HCT116 (cell line): ENCODE data around the gene GIPC3.

ENCODE experiments used
- POLR2A ChIP-seq: IDR thresholded peaks from 2 replicates; pipeline ENCODE4 v1.7.0; 2011; ENCODE audit warnings: borderline replicate concordance; ENCODE audit not compliant: insufficient read depth, insufficient read length; ENCODE audit errors: extremely low read depth
- RAD21 ChIP-seq: IDR thresholded peaks from 2 replicates; pipeline ENCODE4 v1.6.1; 2012; ENCODE audit warnings: low read depth, mild to moderate bottlenecking
- SIN3A ChIP-seq: IDR thresholded peaks from 2 replicates; pipeline ENCODE4 v1.6.1; 2012; ENCODE audit warnings: low read depth
- ZNF274 ChIP-seq: fragments of 200-500 bp; sonication (Bioruptor generic); IDR thresholded peaks from 2 replicates; pipeline ENCODE4 v1.6.1; 2014; ENCODE audit warnings: mild to moderate bottlenecking, low read depth, low read length, inconsistent platforms
- TF ChIP-seq, protein P1 (sequence below), 3 experiments: fragments of 200-600 bp in 1 of 3; sonication (generic) in 1 of 3; IDR thresholded peaks in 2 of 3; conservative IDR thresholded peaks in 1 of 3; 2 replicates each; pipeline ENCODE4 v1.5.1; 2012 to 2017; ENCODE audit warnings: low read depth in 2 of 3, low read length in 2 of 3, antibody characterized with exemption in 1 of 3, borderline replicate concordance in 1 of 3, control low read depth in 1 of 3, mild to moderate bottlenecking in 1 of 3, mixed read lengths in 1 of 3, mixed run types in 1 of 3, moderate library complexity in 1 of 3; ENCODE audit not compliant: insufficient read depth in 1 of 3

DNA sequence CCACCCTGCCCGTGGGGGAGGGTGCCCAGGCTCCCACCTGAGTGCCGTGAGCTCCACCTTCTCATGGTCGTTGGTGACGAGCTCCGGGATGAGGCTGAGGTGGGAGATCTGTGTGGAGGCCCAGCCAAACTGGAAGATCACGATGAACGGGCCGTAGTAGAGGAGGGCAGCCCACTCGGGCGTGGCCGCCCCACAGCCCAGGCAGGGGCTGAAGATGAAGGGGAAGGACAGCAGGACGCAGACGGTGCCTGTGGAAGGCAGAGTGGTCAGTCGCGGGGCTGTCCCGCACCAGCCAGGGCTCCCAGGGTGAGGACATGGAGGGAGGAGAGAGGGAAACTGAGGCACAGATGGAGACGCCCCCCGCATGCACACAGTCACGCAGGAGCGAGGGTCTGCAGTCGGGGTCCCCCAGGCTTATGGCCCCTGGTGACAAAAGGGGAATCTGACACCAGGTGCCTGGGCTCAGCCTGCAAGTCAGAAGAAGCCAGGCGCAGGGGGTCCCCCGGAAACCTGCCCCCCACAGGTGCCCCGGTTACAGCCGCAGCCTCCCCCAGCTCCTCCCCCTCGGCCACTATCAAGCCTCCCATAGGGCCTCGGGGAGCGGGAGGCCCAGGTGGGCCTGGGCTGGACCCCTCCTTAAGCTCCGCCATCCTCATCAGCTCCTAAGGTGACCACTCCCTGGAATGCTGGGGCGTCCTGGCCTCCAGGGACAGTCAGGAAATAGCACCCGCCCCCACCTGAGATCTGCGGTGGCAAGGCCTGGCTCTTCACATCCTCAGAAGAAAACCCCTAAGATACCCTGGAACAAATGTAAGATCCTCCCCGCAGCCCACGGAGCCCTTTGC lies 34.1 kb upstream of the GIPC3 start:
- no peak for TF ChIP-seq SIN3A
- TF ChIP-seq ZNF274, result no peak
- TF ChIP-seq, protein P1, sequence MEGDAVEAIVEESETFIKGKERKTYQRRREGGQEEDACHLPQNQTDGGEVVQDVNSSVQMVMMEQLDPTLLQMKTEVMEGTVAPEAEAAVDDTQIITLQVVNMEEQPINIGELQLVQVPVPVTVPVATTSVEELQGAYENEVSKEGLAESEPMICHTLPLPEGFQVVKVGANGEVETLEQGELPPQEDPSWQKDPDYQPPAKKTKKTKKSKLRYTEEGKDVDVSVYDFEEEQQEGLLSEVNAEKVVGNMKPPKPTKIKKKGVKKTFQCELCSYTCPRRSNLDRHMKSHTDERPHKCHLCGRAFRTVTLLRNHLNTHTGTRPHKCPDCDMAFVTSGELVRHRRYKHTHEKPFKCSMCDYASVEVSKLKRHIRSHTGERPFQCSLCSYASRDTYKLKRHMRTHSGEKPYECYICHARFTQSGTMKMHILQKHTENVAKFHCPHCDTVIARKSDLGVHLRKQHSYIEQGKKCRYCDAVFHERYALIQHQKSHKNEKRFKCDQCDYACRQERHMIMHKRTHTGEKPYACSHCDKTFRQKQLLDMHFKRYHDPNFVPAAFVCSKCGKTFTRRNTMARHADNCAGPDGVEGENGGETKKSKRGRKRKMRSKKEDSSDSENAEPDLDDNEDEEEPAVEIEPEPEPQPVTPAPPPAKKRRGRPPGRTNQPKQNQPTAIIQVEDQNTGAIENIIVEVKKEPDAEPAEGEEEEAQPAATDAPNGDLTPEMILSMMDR (IDR thresholded peaks at IDR 0.05 in 2 of 3, conservative IDR thresholded peaks at IDR 0.05 in 1 of 3; ENCODE audit: borderline replicate concordance in 1 of 3, insufficient read depth in 1 of 3, low read depth in 2 of 3, low read length in 2 of 3), result no peak
- no peak for TF ChIP-seq POLR2A
- no peak for TF ChIP-seq RAD21
